ENCODE data around the gene LIN28B.

GRCh38 chr6:105014448-105014847, 57.5 kb downstream of the LIN28B start:
- TF ChIP-seq, protein P1, sequence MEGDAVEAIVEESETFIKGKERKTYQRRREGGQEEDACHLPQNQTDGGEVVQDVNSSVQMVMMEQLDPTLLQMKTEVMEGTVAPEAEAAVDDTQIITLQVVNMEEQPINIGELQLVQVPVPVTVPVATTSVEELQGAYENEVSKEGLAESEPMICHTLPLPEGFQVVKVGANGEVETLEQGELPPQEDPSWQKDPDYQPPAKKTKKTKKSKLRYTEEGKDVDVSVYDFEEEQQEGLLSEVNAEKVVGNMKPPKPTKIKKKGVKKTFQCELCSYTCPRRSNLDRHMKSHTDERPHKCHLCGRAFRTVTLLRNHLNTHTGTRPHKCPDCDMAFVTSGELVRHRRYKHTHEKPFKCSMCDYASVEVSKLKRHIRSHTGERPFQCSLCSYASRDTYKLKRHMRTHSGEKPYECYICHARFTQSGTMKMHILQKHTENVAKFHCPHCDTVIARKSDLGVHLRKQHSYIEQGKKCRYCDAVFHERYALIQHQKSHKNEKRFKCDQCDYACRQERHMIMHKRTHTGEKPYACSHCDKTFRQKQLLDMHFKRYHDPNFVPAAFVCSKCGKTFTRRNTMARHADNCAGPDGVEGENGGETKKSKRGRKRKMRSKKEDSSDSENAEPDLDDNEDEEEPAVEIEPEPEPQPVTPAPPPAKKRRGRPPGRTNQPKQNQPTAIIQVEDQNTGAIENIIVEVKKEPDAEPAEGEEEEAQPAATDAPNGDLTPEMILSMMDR (IDR thresholded peaks at IDR 0.05), result no peak
- no peak for TF ChIP-seq POLR2A (IDR thresholded peaks at IDR 0.05)
